Measurements from ENCODE around the gene MACROD2.

MACROD2 gene

DNA sequence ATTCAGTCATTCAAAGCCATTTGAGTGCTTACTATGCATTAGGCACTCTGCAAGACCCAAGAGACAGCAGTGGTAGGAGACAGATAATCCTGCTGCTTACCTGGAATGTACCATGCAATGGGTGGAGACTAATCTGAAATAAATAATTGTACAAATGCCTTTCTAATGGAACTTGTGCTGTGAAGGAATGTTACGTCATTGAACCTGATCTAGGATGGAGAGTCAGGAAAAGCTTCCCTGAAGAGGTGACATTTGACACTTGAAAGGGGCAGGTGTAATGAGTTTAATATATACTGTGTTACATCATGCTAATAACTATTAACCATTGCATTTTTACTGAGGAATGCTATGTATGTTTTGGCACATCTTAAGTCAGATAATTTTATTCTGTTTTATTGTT is 833.1 kb downstream of the MACROD2 start:
- TF ChIP-seq ZNF70 (CRISPR knock-in tag; IDR thresholded peaks at IDR 0.05): no peak
- TF ChIP-seq ZFP3 (CRISPR knock-in tag; IDR thresholded peaks at IDR 0.05): no peak
- TF ChIP-seq CSRNP3 (CRISPR knock-in tag; IDR thresholded peaks at IDR 0.05): no peak
- no peak for TF ChIP-seq ARNTL (CRISPR knock-in tag; IDR thresholded peaks at IDR 0.05; ENCODE audit: borderline replicate concordance, low read depth)
- TF ChIP-seq, protein P1, sequence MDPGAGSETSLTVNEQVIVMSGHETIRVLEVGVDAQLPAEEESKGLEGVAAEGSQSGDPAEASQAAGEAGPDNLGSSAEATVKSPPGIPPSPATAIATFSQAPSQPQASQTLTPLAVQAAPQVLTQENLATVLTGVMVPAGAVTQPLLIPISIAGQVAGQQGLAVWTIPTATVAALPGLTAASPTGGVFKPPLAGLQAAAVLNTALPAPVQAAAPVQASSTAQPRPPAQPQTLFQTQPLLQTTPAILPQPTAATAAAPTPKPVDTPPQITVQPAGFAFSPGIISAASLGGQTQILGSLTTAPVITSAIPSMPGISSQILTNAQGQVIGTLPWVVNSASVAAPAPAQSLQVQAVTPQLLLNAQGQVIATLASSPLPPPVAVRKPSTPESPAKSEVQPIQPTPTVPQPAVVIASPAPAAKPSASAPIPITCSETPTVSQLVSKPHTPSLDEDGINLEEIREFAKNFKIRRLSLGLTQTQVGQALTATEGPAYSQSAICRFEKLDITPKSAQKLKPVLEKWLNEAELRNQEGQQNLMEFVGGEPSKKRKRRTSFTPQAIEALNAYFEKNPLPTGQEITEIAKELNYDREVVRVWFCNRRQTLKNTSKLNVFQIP (CRISPR knock-in tag; IDR thresholded peaks at IDR 0.05; ENCODE audit: borderline replicate concordance, low read depth): no peak
- TF ChIP-seq TCF4 (CRISPR knock-in tag; IDR thresholded peaks at IDR 0.05; ENCODE audit: borderline replicate concordance): no peak
- TF ChIP-seq, protein P2, sequence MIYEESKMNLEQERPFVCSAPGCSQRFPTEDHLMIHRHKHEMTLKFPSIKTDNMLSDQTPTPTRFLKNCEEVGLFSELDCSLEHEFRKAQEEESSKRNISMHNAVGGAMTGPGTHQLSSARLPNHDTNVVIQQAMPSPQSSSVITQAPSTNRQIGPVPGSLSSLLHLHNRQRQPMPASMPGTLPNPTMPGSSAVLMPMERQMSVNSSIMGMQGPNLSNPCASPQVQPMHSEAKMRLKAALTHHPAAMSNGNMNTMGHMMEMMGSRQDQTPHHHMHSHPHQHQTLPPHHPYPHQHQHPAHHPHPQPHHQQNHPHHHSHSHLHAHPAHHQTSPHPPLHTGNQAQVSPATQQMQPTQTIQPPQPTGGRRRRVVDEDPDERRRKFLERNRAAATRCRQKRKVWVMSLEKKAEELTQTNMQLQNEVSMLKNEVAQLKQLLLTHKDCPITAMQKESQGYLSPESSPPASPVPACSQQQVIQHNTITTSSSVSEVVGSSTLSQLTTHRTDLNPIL (CRISPR knock-in tag; IDR thresholded peaks at IDR 0.05; ENCODE audit: low read depth): no peak
- no peak for TF ChIP-seq CSDC2 (CRISPR knock-in tag; IDR thresholded peaks at IDR 0.05)
- no peak for TF ChIP-seq ZFP30 (CRISPR knock-in tag; IDR thresholded peaks at IDR 0.05)
- no peak for TF ChIP-seq ISL1 (CRISPR knock-in tag; IDR thresholded peaks at IDR 0.05)
- TF ChIP-seq ZC3H10 (CRISPR knock-in tag; IDR thresholded peaks at IDR 0.05): no peak
- TF ChIP-seq TOX (CRISPR knock-in tag; IDR thresholded peaks at IDR 0.05; ENCODE audit: borderline replicate concordance): no peak
- TF ChIP-seq ZNF8 (CRISPR knock-in tag; IDR thresholded peaks at IDR 0.05): no peak
- TF ChIP-seq ESRRG (CRISPR knock-in tag; IDR thresholded peaks at IDR 0.05): no peak
- no peak for TF ChIP-seq BACH2 (CRISPR knock-in tag; IDR thresholded peaks at IDR 0.05; ENCODE audit: borderline replicate concordance)
- no peak for TF ChIP-seq ZNF565 (CRISPR knock-in tag; conservative IDR thresholded peaks at IDR 0.05; ENCODE audit: low read depth)
- TF ChIP-seq OSR1 (CRISPR knock-in tag; IDR thresholded peaks at IDR 0.05): no peak
- no peak for TF ChIP-seq GLIS3 (CRISPR knock-in tag; IDR thresholded peaks at IDR 0.05)
- no peak for ATAC-seq

- TF ChIP-seq ISL1 (CRISPR knock-in tag; IDR thresholded peaks at IDR 0.05): no peak
- no peak for TF ChIP-seq ESRRG (CRISPR knock-in tag; IDR thresholded peaks at IDR 0.05)
- TF ChIP-seq PPARA (CRISPR knock-in tag; IDR thresholded peaks at IDR 0.05; ENCODE audit: borderline replicate concordance): no peak
- TF ChIP-seq RARB (CRISPR knock-in tag; IDR thresholded peaks at IDR 0.05): no peak
- no peak for TF ChIP-seq CSDC2 (CRISPR knock-in tag; IDR thresholded peaks at IDR 0.05)
- no peak for TF ChIP-seq CSRNP3 (CRISPR knock-in tag; IDR thresholded peaks at IDR 0.05)
- no peak for TF ChIP-seq TCF4 (CRISPR knock-in tag; IDR thresholded peaks at IDR 0.05; ENCODE audit: borderline replicate concordance)
- TF ChIP-seq, protein P2 (CRISPR knock-in tag; IDR thresholded peaks at IDR 0.05; ENCODE audit: low read depth): no peak
- TF ChIP-seq ARNTL (CRISPR knock-in tag; IDR thresholded peaks at IDR 0.05; ENCODE audit: borderline replicate concordance, low read depth): no peak
- TF ChIP-seq, protein P1 (CRISPR knock-in tag; IDR thresholded peaks at IDR 0.05; ENCODE audit: borderline replicate concordance, low read depth): no peak
- no peak for ATAC-seq
These were observed 834.6 kb downstream of the MACROD2 start for GRCh38 chr20:14829906-14830305.

- ATAC-seq: no peak
- TF ChIP-seq ARNTL (CRISPR knock-in tag; IDR thresholded peaks at IDR 0.05; ENCODE audit: borderline replicate concordance, low read depth) (no peak), ZC3H10 (CRISPR knock-in tag; IDR thresholded peaks at IDR 0.05) (no peak), ZNF8 (CRISPR knock-in tag; IDR thresholded peaks at IDR 0.05) (no peak), ZFP3 (CRISPR knock-in tag; IDR thresholded peaks at IDR 0.05) (no peak), ZNF565 (CRISPR knock-in tag; conservative IDR thresholded peaks at IDR 0.05; ENCODE audit: low read depth) (no peak), PPARA (CRISPR knock-in tag; IDR thresholded peaks at IDR 0.05; ENCODE audit: borderline replicate concordance) (no peak), BACH2 (CRISPR knock-in tag; IDR thresholded peaks at IDR 0.05; ENCODE audit: borderline replicate concordance) (no peak), ZFP30 (CRISPR knock-in tag; IDR thresholded peaks at IDR 0.05) (no peak), TOX (CRISPR knock-in tag; IDR thresholded peaks at IDR 0.05; ENCODE audit: borderline replicate concordance) (no peak), OSR1 (CRISPR knock-in tag; IDR thresholded peaks at IDR 0.05) (no peak), CSDC2 (CRISPR knock-in tag; IDR thresholded peaks at IDR 0.05) (no peak), RARB (CRISPR knock-in tag; IDR thresholded peaks at IDR 0.05) (no peak), ZNF70 (CRISPR knock-in tag; IDR thresholded peaks at IDR 0.05) (no peak), CSRNP3 (CRISPR knock-in tag; IDR thresholded peaks at IDR 0.05) (no peak)
- TF ChIP-seq, protein P1 (CRISPR knock-in tag; IDR thresholded peaks at IDR 0.05; ENCODE audit: borderline replicate concordance, low read depth): no peak
- TF ChIP-seq, protein P2 (CRISPR knock-in tag; IDR thresholded peaks at IDR 0.05; ENCODE audit: low read depth): no peak
These were observed 835.1 kb downstream of the MACROD2 start for GRCh38 chr20:14830466-14830865.
